Chondrocyte (in vitro differentiated cells): ENCODE measurements around the gene WNK1. TPM values are rescaled to one million over a fixed set of nuclear protein-coding genes. Genes with fewer than 3 reads are reported as not detected.

Experiments used
- DNase-seq: peaks from one replicate; pipeline ENCODE4 v3.0.0; 2021; ENCODE audit warnings: mixed read lengths, low spot score
- H3K27ac Mint-ChIP-seq: one replicate; pipeline ENCODE4 v1.8.0; 2021; ENCODE audit warnings: mild to moderate bottlenecking, moderate library complexity, mixed read lengths; ENCODE audit not compliant: unreplicated experiment
- H3K27me3 Mint-ChIP-seq: 2 replicates; pipeline ENCODE4 v1.8.0; 2021; ENCODE audit warnings: low read depth, mixed read lengths
- H3K36me3 Mint-ChIP-seq: 2 replicates; pipeline ENCODE4 v1.8.0; 2021; ENCODE audit warnings: low read depth, mixed read lengths
- H3K4me1 Mint-ChIP-seq: 2 replicates; pipeline ENCODE4 v1.8.0; 2021; ENCODE audit warnings: low read depth, mild to moderate bottlenecking, mixed read lengths
- H3K4me3 Mint-ChIP-seq: one replicate; pipeline ENCODE4 v1.8.0; 2021; ENCODE audit warnings: mild to moderate bottlenecking, moderate library complexity, mixed read lengths; ENCODE audit not compliant: unreplicated experiment
- H3K9me3 Mint-ChIP-seq: 2 replicates; pipeline ENCODE4 v1.8.0; 2021; ENCODE audit warnings: low read depth, mixed read lengths
- total RNA-seq: library from RNA; stranded (reverse); gene quantifications from 3 replicates; pipeline ENCODE4 v1.2.1, GENCODE V29; 2021
- TF ChIP-seq, protein P1 (sequence below): fragments of 200-600 bp; sonication (generic); IDR thresholded peaks from 2 replicates; pipeline ENCODE4 v1.5.0; 2021; ENCODE audit warnings: antibody characterized with exemption, mild to moderate bottlenecking, moderate library complexity

The WNK1 gene
- total RNA-seq, 1 donor from 2014 or later = 163 TPM

DNA sequence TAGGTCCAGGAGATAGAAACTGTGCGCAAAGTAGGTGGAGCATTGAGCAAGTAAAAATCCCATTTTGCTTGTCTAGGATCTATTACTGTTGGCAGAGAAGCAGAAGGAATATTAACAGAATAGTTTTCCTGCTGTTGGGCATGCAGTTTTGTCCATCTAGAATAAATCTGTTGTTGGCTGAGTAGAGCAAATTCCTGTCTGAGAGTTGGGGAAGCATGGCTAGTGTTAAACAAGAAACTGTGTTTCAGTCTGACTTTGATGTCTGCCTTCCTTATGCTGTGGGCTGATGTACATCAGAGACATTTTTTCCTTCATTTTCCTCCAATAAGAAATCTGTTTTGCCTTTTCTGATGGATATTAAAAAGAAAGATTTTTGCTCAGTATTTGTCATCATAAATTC lies 99.0 kb downstream of the WNK1 start:
- Mint-ChIP-seq H3K9me3 (no peaks in the 10 kb centered on the region), H3K4me3 (peak overlapping the region; percentile 59), H3K27ac (peak overlapping the region; percentile 93), H3K4me1 (peaks cover 62% of the 10 kb centered on the region), H3K36me3 (no peaks in the 10 kb centered on the region), H3K27me3 (no peaks in the 10 kb centered on the region)
- TF ChIP-seq, protein P1, sequence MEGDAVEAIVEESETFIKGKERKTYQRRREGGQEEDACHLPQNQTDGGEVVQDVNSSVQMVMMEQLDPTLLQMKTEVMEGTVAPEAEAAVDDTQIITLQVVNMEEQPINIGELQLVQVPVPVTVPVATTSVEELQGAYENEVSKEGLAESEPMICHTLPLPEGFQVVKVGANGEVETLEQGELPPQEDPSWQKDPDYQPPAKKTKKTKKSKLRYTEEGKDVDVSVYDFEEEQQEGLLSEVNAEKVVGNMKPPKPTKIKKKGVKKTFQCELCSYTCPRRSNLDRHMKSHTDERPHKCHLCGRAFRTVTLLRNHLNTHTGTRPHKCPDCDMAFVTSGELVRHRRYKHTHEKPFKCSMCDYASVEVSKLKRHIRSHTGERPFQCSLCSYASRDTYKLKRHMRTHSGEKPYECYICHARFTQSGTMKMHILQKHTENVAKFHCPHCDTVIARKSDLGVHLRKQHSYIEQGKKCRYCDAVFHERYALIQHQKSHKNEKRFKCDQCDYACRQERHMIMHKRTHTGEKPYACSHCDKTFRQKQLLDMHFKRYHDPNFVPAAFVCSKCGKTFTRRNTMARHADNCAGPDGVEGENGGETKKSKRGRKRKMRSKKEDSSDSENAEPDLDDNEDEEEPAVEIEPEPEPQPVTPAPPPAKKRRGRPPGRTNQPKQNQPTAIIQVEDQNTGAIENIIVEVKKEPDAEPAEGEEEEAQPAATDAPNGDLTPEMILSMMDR = no peak
- no peak for DNase-seq

DNA sequence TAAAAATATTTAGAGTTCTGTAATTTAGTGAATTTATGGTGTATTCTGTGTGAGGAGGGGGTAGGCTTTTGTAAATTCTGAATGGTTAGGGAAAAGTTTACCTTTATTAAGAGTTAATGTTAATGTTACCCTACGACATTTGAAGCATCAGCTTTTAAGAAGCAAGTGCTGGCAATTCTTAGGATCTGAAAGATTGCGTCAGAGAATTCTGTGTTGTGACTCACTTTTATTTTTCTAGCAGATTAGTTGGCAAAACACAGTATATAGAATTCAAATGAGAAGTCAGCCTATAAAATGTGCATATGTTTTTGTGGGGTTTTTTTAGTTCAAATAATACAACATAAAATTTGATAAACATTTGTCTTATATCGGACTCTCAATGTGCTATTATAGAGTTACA lies 99.5 kb downstream of the WNK1 start:
- peaks cover 67% of the 10 kb centered on the region for H3K4me1 Mint-ChIP-seq
- DNase-seq = no peak
- H3K36me3 Mint-ChIP-seq = no peaks in the 10 kb centered on the region
- no peaks in the 10 kb centered on the region for H3K9me3 Mint-ChIP-seq
- H3K4me3 Mint-ChIP-seq = peak overlapping the region; percentile 59
- H3K27ac Mint-ChIP-seq = peak overlapping the region; percentile 93
- TF ChIP-seq, protein P1 = no peak
- H3K27me3 Mint-ChIP-seq = no peaks in the 10 kb centered on the region

DNA sequence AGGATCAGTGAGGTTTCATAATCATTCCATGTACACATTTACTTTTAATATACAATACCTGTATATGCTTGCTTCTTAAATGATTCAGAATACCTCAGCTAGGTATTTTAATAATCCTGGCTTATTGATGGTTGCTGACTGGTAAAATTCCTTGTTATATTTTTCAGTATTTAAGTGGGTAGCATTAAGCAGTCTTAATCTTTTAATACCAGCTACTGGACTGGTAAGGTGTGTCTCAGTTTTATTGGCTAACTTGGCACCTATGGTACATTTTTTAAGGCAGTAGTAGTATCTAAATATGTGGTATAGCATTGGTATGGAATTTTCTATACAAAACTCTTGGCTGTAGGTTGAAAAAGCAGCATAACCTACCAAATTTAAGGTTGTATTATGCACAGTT lies 100.5 kb downstream of the WNK1 start:
- Mint-ChIP-seq H3K4me1 (peaks cover 71% of the 10 kb centered on the region), H3K9me3 (no peaks in the 10 kb centered on the region), H3K36me3 (peaks cover 1% of the 10 kb centered on the region), H3K27ac (peak overlapping the region; percentile 93), H3K27me3 (no peaks in the 10 kb centered on the region), H3K4me3 (peak overlapping the region; percentile 59)
- TF ChIP-seq, protein P1 = no peak
- no peak for DNase-seq

DNA sequence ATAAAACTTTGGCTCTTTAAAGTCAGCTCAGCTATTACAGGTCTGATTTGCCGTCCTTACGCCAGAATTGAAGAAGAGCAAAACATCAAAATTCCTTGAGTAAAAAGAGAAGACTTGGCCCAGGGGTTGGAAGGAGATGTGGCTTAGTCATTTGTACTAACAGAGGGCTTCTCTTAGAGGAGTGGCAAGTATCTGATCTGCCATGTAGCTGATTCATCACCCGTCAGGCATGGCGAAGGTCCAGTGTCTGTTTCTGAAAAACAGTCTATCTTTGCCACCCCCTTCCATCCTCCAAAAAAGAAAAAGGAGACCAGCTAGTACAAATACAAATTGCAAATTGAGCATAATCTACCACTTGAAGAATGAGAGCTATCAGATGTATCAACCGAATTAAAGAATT lies 105.2 kb downstream of the WNK1 start:
- Mint-ChIP-seq H3K4me3 (no peak overlapping the region), H3K27ac (peak overlapping the region; percentile 86)

DNA sequence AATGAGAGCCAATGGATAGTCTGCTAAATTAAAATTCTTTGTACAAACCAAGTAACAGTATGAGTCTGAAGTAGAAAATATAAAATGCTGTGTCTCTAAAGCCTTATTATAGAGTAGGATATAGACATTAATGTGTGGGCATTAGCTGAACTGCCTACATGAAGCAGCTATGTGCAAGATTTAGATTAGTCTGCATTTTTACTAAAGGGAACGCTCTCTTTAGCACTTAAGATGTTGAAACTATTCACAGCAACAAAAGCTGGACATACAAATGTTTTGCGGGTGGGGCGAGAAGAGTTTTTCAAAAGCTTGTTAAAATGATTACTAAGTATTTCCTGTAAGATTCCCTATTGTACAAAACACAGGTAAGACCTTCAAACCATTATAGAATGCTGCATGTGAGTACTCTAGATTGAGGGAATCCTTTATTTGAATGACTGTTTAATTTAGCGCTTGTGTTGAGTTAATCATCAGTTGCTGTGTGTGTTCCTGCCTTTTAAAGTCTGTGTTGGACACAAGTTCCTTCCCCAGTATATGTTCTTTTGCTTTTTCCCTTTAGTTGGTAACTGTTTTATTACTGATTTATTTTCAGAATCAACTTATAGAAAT lies 110.0 kb downstream of the WNK1 start:
- TF ChIP-seq, protein P1 = no peak
- no peak overlapping the region for H3K27ac Mint-ChIP-seq
- DNase-seq = no peak
- H3K27me3 Mint-ChIP-seq = no peaks in the 10 kb centered on the region
- no peaks in the 10 kb centered on the region for H3K9me3 Mint-ChIP-seq
- H3K36me3 Mint-ChIP-seq = peaks cover 18% of the 10 kb centered on the region
- peaks cover 9% of the 10 kb centered on the region for H3K4me1 Mint-ChIP-seq
- H3K4me3 Mint-ChIP-seq = no peak overlapping the region

More for the DNA sequence above, 105.2 kb downstream of the WNK1 start:
- Mint-ChIP-seq H3K27me3 (no peaks in the 10 kb centered on the region), H3K4me1 (peaks cover 39% of the 10 kb centered on the region), H3K36me3 (peaks cover 10% of the 10 kb centered on the region), H3K9me3 (no peaks in the 10 kb centered on the region)
- TF ChIP-seq, protein P1 = no peak
- DNase-seq = no peak
